NOMO-1 treated with DMSO at 0.1 percent for 48 hours (cell line): ENCODE data around the gene RNF144B.
"Not testable (repeated sequence)": the region's sequence is repeated elsewhere in the genome, so short reads cannot be mapped to it uniquely, and the experiment has no call there.

Experiments used
- DNase-seq: peaks from one replicate; lab custom pipeline; 2025; ENCODE audit not compliant: unreplicated experiment; lab: John Stamatoyannopoulos, UW

Gene RNF144B

DNA sequence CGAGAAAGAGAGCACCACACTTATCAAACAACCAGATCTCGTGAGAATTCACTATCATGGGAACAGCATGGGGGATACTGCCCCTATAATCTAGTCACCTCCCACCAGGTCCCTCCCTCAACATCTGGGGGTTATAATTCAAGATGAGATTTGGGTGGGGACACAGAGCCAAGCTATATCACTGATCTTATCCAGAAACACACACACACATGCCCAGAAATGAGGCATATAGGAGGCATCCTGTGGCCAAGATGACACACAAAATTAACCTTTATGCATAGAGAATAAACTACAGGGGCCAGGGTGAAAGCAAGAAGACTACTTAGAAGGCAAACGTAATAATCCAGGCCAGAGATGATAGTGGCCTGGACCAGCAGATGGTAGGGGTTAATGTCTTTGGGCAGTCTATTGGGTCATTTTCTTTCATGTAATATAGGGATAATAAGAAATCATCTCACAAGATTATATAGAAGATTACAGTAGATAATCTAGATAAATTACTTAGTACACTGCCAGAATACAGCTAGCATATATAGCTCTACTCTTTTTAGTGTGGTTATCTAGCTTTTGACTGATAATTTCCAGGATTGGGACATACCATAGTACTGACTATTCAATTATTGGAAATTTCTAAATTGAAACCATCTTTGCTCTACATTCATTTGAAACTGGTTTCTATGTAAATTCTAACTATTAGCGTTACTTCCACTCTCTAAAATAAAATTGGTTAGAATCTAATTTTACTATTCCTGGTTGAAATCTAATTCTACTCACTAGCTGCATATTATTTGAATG lies 20.0 kb downstream of the RNF144B start:
- no peak for DNase-seq

DNA sequence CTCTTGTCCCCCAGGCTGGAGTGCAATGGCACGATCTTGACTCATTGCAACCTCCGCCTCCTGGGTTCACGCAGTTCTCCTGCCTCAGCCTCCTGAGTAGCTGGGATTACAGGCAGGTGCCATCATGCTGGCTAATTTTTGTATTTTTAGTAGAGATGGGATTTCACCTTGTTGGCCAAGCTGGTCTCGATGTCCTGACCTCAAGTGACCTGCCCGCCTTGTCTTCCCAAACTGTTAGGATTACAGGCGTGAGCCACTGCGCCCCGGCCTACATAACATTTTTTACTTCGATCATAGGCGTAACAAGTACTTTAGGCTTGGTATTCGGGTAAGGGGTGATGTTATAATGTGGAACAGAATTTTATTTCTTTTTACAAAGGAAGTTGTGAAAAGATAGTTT lies 22.5 kb downstream of the RNF144B start:
- DNase-seq: not testable (repeated sequence)

DNA sequence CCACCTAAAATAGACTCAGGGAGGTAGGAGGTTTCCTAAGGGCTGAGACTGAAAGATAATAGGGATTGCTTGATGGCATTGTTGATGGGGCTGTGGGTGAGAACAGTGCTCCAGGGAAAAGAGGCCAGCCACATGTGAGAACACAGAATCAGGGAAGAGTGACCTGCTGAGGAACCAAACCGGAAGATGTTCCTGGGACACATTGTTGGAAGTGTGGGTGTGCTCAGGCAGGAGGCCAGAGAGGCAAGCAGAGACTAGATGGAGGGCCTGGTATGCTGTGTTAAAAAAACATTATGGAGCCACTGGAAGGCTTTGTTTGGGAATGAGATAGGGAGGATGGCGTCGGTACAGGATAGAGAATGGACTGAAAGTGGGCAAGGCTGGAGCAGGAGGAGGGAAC lies 23.3 kb downstream of the RNF144B start:
- DNase-seq: no peak

DNA sequence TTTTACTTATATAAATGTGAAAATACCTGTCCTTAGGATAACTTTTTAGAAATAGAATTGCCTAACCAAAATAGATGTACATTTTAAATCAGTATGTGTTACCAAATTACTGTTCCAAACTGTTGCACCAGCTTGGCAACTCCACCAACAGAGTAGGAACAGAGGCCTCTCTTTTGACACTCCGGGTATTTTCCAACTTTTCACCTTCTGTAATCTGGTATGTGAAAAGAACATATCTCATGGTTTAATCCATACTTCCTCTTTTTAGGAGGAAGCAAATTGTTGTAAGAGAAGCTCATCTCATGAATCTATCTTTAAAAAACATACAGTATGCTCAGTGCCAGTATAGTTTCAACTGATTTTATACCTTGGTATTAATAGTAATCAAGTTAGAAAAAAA lies 24.9 kb downstream of the RNF144B start:
- DNase-seq: peak; percentile 68

DNA sequence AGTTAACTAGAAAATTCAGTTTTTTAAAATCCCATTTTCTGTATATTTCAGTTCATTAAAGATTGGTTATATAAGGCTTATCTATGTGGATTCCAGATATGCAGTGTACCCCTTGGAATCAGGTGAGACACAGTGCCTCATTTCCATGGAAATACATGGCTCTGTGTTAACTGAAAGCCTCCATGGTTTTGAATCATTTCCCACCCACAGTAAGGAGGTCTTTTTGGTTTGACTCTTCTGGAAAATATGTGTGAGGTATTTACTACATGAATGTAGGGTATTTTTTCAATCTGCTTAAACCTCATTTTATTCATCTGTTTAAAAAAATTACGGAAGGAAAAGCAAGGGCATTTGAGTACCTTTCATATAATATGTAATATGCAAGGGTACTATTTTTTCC lies 25.5 kb downstream of the RNF144B start:
- no peak for DNase-seq

DNA sequence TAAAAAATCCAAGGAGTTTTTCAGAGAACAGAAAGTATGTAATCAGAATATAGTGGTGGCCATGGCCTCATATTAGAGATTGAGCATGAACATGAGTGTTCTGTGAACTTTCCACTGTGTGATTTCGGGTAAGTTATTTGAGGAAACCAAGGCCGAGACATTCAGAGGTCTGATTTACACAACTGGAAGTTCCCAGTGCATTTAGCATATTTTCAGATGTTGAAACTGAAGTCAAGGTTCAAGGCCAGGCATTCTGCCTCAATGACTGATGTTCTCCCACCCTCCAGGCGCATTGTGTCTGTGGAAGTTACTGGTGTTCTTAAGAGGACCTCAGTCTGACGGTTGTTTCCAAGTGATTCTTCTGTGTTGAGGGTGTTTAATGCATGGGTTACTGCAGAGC lies 26.2 kb downstream of the RNF144B start:
- DNase-seq: no peak

DNA sequence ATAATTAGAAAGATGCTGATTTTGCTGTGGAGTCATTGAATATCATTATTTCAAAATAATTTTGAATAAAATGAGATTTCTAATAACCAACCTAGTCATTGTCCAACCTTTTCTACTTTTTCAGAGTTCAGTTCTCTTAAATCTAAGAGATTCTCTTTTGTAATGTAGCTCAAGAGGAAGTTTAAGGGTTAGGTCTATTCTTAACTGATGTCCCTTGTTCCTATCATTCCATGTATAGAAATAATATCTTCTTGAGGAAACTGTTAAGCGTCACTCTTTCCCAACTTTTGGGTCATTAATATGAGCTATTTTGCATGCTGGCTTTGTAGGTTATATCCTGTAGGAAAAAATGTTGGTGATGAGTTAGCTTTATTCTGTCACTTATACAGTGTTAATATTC lies 27.0 kb downstream of the RNF144B start:
- DNase-seq: no peak

DNA sequence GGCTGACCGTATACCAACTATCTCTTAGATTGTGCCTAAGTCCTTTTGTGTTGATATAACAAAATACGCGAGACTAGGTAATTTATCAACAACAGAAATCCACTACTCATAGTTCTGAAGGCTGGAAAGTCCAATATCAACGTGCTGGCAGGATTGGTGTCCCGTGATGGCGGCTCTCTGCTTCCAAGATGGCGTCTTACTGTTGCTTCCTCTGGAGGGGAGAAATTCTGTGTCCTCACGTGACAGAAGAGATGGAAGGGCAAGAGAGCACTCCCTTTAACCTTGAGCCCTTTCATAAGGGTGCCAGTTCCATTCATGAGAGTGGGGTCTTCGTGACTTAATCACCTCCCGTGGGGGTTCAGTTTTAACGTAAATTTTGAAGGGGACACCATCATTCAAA lies 28.1 kb downstream of the RNF144B start:
- DNase-seq: no peak

DNA sequence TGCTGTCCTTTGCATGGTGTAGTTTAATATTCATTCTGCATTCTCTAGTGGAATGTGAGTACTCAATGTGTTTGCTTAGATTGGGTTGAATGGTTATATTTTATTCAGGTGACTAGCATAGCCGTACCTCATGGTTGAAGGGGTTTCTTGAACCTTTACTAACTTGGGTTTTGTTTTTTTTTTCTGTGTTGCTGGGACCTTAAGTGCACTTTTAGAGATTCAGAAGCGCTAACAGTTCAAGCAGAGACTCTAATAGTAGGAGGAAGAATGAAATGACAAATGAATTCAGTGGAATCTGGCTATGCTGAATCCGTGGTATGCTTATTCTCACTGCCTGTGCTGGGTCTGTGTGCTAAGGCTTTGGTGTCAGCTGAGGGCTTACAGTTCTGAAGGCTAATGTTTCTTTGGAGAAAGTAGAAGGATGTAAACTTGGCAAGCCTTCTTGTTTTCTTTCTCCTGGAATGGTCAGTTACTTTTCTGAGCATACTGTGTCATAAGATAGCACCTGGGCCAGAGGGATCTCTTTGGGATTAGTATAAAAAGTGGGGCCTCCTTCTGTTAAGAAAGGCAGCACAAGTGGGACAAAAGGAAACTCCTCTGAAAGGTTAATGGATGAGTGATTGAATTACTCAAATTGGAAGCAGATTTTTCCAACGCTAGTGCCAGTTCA lies 28.7 kb downstream of the RNF144B start:
- DNase-seq: no peak

DNA sequence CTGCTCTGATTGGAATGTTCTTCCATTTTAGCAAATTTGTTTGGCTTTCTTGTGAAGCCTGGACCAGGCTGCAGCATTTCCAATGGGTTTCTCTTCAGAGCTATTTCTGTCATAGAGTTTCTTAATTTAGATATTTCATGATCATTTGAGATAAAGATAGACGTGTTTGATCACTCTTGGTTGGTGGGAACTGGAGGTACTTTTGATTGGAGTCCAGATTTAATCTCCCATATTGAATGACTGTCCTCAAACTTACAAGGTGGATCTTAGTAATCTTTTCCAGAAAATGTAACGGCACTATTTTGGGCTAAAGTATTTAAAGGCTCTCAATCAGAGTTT lies 29.2 kb downstream of the RNF144B start:
- no peak for DNase-seq

DNA sequence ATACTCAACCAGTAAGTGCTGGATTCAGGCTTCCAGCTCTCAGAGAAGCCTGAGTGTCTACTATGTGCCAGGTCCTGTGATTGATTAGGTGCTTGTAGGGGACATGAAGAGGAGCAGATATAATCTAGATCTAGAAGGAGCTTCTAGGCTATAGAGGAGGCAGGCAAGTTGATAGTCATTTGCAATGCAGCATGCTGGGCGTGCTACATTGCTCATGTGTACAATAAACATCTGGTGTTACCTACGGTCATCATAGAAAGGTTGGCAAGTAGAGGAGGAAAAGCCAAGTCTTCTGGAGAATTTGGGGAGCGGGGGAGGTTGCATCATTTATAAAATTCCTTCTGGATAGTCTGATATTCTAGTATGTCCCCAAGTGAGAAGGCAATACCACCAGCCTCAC lies 33.2 kb downstream of the RNF144B start:
- DNase-seq: no peak

DNA sequence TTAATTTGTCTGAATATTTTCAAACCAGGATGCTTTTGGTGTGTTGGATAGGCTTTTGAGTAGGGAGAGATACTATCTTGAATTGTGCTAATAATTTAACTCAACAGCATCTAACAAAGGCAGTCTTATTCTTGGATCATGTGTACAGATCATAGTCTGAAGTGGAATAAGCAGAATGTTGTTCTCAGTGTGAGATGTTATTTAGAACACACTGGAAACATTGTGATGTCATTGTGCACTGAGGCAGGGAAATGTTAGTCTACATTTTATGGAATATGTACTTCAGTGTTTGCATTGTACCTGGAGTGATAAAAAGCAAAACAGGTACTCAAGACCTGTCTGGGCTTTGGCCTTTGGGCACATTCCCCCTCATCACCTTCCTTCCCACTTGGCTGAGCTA lies 35.0 kb downstream of the RNF144B start:
- DNase-seq: no peak

DNA sequence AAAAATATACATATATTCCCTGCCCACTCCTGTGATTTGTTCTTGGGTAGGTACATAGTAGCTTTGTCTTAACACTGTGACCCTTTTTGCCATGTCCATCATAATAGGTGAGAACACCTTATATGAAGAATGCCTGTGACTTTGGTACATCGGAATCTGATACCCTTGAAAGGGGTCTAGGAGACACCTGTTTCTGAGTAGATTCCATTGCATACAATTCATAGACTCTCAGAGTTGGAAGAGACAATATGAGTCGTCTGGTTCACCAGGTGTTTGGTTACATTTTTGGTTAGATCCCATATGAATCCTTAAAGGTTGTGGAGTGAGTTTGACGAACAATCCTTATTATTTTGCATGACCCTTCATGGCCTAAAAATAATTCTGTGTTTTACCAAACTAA lies 36.3 kb downstream of the RNF144B start:
- DNase-seq: no peak

DNA sequence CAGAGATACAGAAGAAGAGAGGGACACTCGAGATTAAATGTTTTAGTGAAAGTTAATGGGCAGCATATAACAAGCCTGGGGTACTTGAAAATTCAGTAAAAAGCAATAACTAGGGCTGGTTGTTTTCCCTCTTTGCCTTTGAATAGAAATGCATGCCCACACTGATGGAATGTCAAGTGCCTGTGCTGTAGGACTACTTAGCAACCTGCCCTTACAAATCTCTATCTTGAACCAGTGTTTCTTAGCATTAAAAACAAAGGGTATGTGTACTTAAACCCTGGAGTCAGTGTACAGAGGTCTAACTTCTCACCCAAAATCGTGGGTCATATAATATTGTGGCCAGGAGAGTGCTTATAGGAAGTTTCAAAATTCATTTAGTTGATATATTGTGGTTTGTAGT lies 37.1 kb downstream of the RNF144B start:
- DNase-seq: no peak

DNA sequence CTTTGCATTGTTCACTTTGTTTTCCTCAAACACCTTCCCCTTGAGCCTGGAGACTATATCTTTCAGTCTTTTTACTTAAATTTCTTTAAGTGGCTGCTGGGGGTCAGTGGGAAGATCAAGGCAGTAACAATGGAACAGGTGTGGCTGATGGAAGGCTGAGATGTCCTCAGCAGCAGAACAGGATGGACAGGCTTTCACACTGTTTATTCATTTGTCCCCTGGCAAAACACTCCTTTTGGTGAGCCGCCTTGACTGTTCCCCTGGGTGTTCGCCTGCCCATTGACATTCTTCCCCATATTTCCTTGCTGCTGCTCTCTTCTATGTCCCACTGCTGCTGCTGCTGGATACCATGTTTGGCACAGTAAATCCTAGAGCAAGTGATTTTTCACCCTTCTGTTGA lies 38.1 kb downstream of the RNF144B start:
- no peak for DNase-seq

DNA sequence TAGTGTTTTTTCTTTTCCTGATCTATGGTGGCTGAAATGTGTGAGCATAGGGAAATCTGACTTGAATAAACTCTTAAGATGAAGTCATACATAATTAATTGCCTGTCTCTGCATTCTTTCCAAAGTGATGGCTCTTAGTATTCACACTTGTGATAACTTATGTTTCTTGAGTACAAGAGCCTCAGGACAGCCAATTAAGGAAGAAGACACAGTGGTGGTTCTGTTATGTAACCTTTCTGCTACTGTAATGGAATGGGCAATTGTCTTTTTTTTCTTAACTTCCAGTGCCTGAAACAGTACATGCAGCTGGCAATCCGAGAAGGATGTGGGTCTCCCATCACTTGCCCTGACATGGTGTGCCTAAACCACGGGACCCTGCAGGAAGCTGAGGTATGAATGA lies 40.1 kb downstream of the RNF144B start:
- no peak for DNase-seq

DNA sequence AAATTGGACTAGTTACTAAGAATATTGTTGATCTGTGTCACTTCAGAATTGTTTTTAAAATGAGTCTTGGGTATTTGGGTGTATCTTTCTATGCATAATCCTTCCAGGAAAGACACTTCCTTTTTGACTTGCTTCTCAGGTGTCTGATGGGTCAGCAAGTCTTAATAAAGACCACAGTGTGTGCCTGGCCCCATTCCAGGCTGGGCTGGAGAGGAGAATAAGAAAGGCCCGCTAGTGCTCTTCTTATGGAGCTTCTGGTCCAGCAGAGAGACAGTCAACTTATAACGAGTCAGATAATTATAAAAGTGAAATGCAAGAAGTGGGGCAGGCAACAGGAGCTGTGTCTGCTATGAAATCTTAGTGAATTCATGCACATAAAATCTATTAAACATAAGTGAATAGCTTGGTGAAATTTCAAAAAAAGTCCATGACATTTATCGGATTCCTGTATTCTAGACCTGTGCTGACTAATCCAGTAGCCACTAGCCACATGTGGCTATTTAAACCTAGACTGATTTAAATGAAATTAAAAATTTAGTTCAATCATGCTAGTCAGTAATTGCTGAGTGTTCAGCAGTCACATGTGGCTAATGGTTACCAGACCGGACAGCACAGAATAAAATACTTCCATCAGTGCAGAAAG lies 42.6 kb downstream of the RNF144B start:
- DNase-seq: no peak

DNA sequence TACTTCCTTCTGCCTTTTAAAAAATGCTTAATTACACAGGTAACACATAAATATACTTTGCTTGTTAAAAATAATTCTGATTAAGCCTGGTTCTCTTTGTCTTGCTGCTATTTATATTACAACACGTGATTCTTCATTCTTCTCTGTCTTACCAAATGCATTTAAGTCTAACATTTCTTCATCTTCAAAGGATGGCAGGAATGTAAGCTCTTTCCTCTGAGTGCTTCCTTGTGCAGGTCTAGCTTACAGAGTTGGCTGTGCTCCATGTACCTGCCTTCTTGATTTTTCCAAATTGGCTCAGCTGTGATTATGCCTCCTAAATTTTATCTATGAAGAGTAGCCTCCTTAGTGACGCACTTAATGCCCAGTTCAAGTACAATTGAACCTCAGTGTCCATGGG lies 44.4 kb downstream of the RNF144B start:
- DNase-seq: no peak

DNA sequence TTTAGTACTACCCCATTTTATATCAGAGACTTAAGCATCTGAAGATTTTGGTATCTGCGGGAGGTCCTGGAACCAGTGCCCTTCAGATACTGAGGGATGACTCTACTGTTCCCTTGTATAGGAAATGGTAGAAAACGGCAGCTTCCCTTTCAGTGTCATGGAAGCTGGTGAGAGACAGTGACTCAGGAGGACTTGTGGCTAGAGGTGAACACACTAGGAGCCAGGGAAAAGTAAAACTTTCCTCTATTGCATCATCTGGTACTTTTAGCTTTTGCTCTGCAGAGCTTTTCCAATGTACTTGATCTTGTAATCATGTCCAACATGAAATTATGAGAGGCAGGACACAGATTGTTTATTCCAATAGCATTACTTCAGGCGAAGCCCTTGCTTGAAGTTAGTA lies 45.0 kb downstream of the RNF144B start:
- no peak for DNase-seq

DNA sequence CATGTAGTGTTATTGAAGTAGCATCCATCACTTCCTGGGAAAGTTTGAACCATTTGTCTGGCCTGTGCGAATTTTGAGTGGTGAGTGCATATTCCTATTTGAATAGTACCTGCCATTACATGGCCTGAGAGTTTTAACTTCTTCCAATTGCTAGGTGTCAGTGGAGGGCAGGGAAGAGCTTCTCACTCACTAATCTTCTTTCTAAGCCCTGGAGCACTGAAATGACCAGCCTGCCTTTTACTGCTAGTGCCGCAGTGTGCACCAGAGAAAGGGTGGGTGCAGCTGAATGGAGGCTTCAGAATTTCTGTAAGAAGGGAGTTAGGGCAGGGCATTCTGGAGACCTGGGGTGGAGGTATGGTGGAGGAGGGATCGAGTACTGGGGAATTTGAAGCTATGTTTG lies 45.5 kb downstream of the RNF144B start:
- no peak for DNase-seq

DNA sequence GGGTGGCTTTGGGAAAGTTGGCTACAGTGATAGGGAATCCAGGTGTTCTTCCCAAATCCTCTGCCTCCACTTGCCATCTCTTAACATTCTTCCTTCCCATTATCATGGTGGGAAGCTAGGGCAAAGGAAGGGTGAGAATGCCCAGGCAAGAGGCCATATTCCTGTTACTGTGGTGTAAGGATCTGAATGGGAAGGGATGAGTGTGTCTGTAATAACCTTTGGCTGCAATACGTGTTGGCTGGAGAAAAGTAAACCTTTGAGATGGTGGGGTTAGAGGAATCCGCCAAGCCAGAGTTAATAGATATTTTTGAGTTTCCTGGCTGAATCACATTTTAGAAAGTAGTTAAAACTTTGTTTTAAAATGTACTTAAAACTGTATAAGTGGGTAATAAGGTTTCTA lies 45.9 kb downstream of the RNF144B start:
- DNase-seq: no peak

DNA sequence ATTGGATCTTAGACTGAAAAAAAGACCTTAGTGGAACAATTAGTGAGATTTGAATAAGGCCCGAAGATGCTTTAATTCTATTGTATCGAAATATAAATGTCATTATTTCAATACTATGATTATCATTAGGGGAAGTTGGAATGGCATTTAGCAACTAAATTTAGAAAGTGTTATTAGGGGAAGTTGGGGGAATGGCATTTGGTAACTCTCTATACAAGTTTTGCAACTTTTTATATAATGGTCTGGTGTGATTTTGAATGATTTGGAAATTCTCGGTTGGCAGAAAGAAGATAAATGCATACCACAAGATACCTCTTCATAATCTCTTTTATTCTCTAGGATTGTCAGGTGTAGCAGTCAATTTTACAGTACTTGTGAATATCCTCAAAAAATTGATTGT lies 49.2 kb downstream of the RNF144B start:
- peak; percentile 68 for DNase-seq

DNA sequence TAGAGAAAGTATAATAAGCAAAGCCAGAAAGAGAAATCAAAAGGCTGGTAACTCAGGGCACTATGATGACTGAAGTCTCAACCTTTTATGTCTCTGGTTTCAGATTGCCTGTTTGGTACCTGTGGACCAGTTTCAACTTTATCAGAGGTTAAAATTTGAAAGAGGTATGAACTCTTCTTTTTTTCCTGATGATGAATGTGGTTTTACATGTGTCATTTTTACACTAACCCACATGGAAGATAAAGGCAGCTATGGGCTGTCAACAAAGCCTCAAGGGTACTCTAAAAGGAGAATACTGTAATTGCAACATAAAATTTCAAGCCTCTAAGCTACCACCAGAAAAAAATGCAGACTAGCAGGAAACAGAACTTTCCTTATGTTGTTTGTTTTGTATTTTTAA lies 52.4 kb downstream of the RNF144B start:
- DNase-seq: no peak
